Loucy (cell line): Measurements from ENCODE around the gene A2M.
"Not testable (repeated sequence)": the region's sequence is repeated elsewhere in the genome, so short reads cannot be mapped to it uniquely, and the experiment has no call there.

Source experiments
- EZH2phosphoT487 ChIP-seq: fragments of 200-600 bp; IDR thresholded peaks from 2 replicates; pipeline ENCODE4 v1.6.1; 2018; ENCODE audit warnings: antibody characterized with exemption, mild to moderate bottlenecking, moderate library complexity, borderline replicate concordance
- TF ChIP-seq, protein P1 (sequence below): fragments of 200-600 bp; sonication (generic); conservative IDR thresholded peaks from 2 replicates; pipeline ENCODE4 v1.5.1; 2014; ENCODE audit warnings: mild to moderate bottlenecking, antibody characterized with exemption, low read length

GRCh38 chr12:9139588-9140290 lies 24.0 kb upstream of the A2M start:
- TF ChIP-seq, protein P1, sequence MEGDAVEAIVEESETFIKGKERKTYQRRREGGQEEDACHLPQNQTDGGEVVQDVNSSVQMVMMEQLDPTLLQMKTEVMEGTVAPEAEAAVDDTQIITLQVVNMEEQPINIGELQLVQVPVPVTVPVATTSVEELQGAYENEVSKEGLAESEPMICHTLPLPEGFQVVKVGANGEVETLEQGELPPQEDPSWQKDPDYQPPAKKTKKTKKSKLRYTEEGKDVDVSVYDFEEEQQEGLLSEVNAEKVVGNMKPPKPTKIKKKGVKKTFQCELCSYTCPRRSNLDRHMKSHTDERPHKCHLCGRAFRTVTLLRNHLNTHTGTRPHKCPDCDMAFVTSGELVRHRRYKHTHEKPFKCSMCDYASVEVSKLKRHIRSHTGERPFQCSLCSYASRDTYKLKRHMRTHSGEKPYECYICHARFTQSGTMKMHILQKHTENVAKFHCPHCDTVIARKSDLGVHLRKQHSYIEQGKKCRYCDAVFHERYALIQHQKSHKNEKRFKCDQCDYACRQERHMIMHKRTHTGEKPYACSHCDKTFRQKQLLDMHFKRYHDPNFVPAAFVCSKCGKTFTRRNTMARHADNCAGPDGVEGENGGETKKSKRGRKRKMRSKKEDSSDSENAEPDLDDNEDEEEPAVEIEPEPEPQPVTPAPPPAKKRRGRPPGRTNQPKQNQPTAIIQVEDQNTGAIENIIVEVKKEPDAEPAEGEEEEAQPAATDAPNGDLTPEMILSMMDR, result not testable (repeated sequence)
- TF ChIP-seq EZH2phosphoT487, result not testable (repeated sequence)
